ENCODE measurements around the gene JAZF1.
A peak's percentile ranks its signal among the peaks of the same experiment; 100 is the strongest.
"Not testable (repeated sequence)": the region's sequence is repeated elsewhere in the genome, so short reads cannot be mapped to it uniquely, and the experiment has no call there.

The JAZF1 gene

DNA sequence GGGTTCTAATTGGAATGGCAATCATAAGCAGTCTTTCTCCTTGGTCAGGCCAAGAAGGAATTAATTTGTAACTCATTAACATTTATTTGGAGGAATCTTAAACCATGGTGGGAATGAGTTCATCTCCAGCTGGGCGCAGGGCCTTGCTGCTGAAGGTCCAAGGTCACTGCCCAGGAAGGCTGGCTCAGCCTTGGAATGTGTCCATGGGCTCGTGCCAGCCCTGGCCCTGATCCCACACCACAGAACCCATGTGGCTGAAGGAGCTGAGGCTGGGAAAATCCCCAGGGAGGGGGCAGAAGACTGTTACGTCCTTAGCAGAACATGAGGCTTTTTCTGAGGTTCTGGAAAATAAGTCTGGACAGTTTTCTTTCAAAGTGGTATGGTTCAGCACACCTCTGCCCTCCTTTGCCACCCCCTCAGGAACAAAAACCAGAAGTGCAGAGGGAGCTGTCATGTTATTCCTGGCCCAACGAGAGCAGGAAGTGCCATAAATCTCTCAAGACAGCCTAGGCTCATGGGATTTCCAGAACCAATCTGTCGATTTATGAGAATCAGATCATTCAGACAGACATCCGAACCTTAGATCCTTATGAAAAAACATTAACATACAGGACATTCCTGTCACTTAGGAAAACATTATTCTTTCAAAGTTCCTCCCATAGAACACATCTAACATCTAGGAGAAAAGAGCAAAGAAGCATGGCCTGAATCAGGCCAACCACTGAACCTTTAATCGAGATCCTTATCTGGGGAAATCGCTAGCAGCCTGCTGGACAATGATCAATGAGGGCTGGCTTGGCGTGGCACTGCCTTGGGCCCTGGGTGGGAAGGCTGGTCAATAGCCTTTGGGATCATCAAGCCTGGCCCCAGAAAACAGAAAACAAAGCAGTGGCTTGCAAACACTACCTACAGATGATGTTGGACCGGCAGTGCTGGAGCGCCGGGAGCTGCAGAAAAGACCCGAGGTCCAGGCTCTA, 306.3 kb downstream of the JAZF1 start:
- DNase-seq (ENCODE audit: low read depth), result peak; percentile 60

DNA sequence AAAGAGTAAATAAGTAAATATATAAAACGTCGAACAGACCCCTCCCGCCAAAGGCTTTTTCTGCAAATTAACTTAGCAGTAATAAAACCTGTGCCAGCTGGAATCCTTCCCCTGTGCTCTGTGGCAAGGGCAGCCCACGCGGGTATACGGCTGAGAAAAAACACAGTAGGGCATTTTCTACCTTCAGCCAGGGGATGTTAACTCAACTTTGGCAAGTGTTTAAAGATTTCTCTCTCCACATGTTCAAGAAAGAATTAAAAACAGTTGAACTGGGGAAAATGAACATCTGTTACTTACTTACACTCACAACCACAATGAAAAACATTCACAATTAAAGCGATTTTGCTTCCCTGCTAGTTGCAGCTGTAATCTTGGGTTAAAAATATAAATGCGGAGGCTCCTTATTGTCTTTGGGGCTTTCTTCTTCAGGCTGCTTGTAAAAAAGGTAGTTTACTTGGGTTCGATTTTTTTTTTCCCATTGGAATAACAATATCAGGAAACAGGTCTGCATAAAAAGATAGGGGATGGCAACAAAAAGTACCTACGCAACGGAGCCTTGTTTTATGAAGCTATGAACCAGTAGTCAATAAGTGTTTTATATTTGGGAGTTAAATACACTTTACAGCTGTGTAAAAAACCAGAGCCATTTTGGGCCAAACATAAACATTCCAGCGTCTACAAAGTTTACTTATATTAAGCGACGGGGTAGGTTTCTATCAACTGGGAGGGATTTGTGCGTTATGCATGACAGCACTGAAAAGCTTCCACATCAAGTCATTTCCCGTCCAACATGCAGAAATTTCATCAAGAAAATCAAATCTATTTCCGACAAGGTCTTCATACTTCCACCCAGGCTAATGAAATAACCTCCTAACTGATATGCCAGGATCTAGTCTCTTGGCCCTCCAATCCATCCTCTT, 308.0 kb downstream of the JAZF1 start:
- DNase-seq (ENCODE audit: low read depth), result peak; percentile 63

DNA sequence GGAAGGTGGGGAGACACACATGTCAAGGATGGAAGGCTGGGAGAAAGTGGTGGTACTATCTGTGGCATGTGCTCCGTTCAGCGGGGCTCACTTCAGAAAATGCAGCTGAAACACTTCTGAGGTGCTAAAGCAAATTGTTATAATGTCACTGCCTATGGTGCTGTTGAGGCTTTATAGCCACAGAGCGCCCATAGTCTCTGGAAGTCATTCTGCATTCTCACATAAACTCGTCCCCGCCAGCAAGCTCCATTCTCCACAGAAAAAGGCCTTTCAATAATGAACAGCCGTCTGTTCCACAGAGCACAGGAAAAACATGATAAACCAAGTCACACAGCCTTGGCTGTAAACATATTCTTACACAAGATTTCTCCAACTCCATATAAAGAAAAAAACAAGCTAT, 308.7 kb downstream of the JAZF1 start:
- no peak for DNase-seq (ENCODE audit: low read depth)

DNA sequence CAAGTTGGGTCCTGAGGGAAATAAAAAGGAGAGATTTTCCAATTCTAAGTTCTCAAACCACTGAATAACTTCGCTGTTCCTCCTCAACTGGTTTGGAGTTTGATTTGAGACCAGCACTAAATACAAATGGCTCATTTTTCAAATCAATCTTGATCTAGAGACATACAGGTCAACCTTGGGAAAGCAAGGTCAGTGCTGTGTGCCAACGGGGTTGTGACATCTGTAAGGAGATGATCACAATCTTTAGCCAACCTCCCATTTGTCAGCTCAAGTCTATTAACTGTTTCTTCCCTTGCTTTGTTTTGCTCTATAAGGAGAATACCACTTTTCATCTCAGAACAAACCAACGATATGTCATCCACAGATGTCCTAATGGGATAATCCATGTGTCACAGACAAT, 309.5 kb downstream of the JAZF1 start:
- DNase-seq (ENCODE audit: low read depth), result no peak

DNA sequence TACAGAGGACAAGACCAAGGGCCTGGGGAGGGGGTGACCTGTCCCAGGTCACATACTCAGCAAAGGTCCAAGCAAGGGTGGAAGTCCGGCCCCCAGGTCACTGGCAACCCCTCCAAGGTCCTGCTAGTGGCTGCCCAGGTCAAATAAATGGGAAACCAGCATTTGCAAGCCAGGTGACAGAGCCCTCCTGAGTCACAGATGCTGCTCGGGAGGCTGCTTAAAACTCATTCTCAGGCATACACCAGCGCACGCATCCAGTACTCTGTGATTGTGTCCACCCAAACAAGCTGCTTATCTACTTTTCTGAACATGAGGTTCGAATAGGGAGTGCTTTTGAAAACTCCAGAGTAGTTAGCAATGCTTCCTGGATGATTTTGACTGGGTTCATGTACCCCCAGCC, 310.0 kb downstream of the JAZF1 start:
- DNase-seq (ENCODE audit: low read depth), result no peak

DNA sequence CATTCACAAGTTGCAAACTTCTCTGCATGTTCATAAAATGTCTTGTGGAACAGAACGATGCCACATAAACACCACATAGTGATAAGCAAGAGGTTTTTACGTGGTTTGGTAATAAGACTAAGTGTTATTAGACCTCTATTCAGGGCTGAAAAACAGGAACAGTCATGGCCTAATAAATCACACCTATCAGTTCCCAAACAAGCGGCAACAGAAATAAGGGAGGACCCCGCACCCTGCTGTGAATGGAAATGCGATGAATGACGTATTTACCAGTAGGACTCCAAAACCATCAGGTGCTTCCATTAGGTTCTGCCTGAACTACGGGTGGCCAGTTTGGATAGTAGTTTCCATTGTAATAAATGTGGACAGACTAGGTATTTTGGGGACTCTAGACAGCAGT, 311.5 kb downstream of the JAZF1 start:
- DNase-seq (ENCODE audit: low read depth), result no peak

DNA sequence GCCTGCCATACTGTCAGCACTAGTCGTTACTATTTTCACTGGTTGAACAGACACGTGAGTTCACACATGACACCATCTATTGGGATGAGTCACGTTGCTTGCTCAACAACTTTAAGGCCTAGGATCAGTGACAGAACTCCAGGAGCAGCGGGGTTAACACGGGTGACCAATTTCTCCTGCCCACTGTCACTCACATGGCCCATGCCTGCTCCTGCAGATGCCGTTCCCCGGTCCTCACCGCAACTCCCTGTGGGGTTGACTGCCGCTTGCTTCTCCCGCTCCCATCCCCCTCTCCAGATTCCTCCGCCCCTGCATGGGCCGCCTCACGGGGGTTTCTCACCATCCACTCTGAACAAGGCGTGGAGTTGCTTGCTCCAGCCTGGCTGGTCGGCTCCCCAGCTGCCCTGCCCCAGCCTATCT, 312.5 kb downstream of the JAZF1 start:
- peak; percentile 28 for DNase-seq (ENCODE audit: low read depth)

DNA sequence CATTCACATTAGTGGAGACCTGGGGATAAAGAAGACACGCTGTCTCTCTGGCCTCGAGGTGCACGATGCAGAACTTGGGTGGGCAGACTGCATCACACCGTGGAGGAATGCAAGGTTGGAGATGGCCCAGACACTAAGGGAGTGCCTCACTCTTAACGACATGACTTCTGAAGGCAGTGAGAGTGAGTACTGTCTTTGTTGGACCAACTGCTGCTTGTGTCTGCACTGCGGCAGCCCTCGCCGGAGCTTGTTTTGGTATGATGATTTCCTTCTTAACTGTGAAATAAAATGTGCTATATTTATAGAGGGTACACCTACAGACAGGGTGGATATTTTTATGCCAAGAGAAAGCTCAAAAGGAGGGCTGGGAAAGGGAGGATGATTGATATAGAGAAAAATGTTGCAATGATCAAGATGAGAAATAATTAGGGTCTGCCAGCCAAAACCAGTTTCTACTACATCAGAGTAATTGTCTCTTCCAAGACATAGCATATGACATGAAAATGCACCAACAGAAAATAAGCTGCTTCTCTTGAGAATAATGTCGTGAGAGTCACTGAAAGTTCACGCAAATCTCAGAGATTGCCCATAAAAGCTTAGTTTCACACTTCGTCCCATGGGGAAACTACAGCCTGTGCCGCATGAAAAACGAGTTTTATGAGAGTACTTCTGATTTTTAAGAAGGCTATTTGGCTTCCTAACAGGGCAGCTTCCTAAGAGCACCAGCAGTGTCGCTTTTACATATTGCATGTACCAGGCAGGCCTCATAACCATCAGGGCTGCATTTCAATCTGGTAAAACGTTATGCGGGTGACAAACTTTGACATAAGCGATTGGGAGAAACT, 313.5 kb downstream of the JAZF1 start:
- DNase-seq (ENCODE audit: low read depth), result no peak

DNA sequence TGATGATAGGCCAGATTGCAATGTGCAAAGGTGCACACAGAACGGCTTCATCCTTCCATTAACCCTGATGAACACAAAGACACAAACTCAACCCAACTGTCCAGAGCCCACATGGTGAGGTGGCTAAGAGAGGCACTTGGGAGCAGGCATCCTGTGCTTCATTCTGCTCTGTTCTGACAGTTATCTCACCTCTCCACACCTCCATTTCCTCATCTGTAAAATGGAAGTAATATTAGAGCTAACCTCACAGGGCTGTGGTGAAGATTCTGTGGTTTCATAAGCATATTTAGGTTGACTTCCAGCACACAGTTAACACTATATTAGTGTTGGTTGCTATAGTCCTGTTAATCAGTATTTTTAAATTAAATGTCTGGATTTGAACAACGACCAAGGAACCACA, 314.3 kb downstream of the JAZF1 start:
- DNase-seq (ENCODE audit: low read depth), result no peak

DNA sequence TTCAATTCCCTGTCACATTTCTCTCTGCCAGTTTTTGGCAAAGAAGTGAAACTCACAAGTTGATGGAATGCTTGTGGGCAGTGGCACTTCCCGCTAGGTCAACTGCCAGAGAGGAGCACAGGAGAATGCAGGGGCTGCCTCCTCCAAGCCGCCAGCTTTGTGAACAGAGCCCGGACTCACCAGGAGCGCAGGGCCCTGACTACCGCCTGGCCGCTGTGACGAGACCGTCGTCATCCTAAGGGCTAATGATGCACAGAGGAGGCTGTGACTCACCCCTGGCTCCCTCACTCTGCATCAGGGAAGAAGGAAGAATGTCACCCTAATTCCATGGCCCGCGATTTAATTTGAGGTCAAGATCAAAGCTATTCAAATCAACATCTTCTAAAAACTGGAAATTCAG, 316.7 kb downstream of the JAZF1 start:
- DNase-seq (ENCODE audit: low read depth), result peak; percentile 41

DNA sequence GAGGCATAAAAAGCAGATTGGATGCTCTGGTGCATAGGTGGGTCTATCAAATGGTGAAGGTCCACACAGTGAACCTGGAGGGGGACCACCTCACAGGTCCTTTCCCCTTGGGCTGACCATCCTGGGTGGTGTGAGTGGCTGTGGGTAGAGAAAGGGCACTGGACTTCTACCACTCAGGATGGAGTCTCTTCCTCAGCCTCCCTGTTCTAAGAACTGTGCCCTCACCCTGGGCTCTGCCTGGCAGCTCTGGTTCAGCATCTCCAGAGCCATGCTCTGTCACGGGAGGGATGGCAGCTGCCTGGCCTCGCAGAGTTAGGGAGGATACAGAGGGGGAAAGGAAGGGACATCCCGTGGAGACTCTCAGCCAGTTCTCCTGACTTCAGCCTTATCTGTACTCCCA, 318.8 kb downstream of the JAZF1 start:
- DNase-seq (ENCODE audit: low read depth), result no peak

DNA sequence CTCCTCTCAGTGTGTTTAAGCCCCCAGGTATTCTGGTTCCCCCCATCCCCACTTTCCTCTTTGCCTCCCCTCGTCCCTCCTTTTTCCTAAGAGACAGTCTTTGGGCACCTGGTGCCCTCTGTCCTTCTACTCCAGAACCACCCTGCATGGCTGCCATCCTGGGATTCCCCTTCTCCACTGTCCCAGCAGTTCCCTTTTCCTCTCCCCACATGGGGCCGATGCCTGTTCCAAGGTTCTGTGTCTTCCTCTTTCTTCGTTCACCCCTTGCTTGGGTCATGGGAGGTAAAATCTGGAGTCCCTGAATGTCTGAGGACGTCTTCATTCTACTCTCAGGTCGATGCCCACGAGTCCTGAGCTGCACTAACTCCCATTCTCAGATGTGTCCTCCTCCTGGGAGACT, 319.8 kb downstream of the JAZF1 start:
- DNase-seq (ENCODE audit: low read depth), result no peak

DNA sequence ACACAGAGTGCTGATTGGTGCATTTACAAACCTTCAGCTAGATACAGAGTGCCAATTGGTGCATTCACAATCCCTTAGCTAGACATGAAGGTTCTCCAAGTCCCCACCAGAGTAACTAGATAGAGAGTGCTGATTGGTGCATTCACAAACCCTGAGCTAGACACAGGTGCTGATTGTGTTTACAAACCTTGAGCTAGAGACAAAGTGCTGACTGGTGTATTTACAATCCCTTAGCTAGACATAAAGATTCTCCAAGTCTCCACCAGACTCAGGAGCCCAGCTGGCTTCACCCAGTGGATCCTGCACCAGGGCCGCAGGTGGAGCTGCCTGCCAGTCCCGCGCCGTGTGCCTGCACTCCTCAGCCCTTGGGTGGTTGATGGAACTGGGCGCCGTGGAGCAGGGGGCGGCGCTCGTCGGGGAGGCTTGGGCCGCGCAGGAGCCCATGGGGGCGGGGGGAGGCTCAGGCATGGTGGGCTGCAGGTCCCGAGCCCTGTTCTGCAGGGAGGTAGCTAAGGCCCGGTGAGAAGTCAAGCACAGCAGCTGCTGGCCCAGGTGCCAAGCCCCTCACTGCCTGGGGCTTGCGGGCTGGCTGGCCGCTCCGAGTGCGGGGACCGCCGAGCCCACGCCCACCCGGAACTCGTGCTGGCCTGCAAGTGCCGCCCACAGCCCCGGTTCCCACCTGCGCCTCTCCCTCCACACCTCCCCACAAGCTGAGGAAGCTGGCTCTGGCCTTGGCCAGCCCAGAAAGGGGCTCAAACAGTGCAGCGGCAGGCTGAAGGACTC, 323.7 kb downstream of the JAZF1 start:
- not testable (repeated sequence) for DNase-seq (ENCODE audit: low read depth)

DNA sequence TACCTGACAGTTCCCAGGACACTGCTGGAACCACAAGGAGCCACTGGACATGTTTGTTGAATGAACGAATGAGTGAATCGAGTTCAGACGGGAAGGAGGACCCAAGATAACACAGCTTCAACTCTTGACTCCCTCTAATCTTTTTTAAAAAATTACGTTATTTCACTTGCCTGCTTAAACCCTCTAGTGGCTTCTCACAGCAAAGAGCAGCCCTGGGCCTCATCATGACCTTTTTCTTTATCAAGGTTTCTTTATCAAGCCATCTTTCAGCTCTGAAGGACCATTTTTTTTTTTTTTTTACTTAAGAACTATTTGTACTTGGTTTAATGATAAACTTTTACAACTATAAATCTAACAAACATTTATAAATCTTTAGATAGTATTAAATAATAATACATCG, 330.1 kb downstream of the JAZF1 start:
- DNase-seq (ENCODE audit: low read depth), result no peak

DNA sequence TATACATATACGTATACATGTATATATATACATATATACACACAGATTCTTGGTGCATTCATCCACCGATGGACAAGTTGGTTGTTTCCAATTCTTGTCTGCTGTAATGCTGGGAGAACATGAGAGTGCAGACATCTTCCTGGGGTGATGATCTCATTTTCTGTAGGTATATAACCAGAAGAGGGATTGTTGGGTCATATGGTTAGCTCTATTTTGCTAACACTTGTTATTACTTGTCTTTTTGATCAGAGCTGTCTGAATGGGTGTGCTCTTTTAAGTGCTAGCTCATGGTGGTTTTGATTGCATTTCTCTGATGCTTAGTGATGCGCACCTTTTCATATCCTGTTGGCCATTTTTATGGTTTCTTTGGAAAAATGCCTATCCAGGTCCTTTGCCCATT, 334.2 kb downstream of the JAZF1 start:
- peak; percentile 21 for DNase-seq (ENCODE audit: low read depth)

DNA sequence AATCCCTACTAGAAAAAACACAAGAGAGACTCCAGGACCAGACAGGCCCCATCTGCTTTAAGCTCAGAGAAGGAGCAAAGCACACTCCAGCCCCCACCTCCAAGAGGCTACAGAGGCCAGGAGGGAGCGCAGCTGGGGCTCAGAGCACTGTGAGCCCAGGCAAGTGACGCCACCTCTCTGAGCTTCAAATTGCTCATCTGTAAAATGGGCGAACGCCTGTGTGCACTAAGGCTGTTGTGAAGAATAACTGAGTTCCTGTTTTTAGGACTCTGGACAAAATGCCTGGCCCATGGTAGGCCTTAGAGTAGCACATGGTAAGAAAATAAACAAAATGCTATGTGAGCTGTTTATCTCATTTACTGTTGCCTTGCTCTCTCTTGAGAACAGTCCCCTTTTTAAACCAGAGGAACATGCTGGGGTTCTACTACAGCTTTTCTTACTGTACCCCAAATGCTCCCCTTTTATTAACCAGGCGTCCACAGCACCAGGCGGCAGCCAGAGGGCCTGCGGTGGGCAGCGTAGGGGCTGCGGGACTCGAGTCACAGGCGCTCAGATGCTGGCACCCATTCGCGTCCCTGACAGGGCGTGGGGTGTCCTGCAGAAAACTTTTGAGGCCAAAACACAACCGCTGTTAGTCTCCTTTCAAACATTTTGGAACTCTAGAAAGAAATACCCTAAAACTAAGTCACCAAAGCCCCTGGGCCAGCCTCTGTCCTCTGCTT, 336.9 kb downstream of the JAZF1 start:
- DNase-seq (ENCODE audit: low read depth), result no peak

DNA sequence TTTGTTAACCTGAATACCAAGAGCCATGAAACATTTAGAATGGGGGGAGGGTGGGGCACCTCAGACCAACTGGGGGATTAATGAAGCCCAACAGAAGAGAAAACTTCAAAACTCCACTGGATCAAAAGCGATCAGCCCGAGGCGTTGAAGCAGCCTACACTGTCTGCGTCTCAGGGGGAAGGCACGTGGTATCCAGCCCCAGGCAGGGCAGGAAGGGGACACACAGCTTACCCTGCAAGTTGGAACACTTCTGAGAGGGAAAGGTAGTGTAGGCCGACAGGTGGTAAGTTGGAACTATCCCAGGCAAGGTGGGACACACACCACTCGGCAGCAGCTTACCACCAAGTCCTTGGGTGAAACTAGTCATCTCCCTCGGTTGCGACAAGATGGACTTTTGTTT, 337.7 kb downstream of the JAZF1 start:
- no peak for DNase-seq (ENCODE audit: low read depth)

DNA sequence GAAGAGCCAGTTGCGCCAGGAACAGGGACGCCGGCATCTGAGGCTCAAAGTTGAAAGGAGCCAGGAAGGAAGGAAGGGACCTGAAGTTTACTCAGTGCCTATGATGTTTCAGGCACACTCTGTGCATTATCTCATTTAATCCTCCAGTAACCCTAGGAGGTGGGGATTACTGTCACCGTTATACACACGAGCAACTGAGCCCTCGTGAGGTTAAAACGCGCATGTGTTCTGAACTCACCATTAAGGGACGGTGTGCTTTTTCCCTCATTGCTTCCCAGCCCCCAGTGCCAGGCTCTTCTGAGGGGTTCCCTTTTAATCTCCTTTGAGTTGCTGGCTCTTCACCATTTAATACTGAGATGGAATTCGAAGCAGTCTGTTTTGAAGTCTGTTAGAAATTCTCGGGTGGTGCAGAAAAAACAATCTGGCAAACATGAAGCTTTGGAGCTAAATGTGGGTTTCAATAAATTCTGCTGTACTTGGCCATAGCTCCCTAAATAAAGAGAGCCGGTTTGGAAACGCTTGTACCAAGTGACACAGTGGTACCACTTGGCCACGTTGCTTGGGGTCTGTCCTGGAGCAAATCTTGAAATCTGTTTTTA, 338.4 kb downstream of the JAZF1 start:
- peak; percentile 52 for DNase-seq (ENCODE audit: low read depth)

DNA sequence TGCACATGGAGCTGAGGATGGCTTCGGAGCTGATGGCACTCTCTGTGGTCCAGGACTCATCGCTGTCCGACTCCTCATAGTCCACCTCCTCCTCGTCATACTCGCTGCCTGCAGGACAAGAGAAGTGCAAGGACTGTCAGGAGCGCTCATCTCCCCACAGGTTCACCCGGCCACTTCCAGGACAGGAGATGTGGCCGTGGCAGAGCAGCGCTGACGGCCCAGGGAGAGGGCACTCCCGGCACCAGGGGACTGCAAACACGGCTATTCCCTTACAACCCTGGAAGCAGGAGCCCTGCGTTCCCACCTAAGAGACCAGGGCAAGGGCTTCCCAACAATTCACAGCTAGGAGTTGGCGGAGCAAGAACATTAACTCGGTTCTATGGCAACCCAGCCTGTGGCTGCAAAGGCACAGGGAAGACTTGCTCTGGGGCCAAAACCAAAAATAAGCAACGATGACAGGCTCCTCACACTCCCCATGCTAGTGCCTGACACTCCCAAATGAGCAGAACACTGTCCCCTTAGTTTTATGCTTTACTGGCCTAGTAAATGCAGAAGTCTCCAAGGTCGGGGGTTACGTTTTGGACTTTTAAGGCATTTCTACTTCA, 339.7 kb downstream of the JAZF1 start:
- DNase-seq (ENCODE audit: low read depth), result no peak

DNA sequence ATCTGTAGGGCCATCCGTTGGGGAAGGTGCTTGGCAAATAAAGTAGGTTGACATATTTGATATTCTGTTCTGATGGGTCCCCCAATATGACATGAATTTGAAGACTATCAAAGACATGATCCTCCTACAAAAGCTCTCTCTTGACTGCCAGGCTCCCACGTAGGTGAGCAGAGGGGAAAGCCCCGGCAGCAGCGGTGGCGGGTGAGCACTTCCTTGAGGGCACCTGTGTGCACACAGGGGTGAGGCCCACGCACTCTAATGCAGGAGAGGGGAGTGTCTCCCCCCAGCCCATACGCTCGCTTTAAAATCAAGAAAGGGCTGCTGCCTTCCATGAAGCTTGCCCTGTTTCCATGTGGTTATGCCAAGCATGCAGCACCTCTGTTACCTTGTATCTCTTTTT, 340.3 kb downstream of the JAZF1 start:
- DNase-seq (ENCODE audit: low read depth), result no peak
